SK-N-SH treated with all-trans-retinoic acid at 6 μM for 48 hours (cell line): Measurements from ENCODE around the gene NLRP1.

Experiments
- ARNTL ChIP-seq: fragments of 450-650 bp; formaldehyde crosslinking; IDR thresholded peaks from 2 replicates; pipeline ENCODE4 v1.5.0; 2020; ENCODE audit warnings: low read depth, mild to moderate bottlenecking, moderate library complexity, borderline replicate concordance
- BACH2 ChIP-seq: fragments of 250-450 bp; sonication (Bioruptor Pico); IDR thresholded peaks from 2 replicates; pipeline ENCODE4 v1.9.0; 2021; ENCODE audit warnings: mild to moderate bottlenecking, borderline replicate concordance
- CSRNP3 ChIP-seq: fragments of 250-450 bp; sonication (Bioruptor Pico); IDR thresholded peaks from 2 replicates; pipeline ENCODE4 v1.5.1; 2021; ENCODE audit warnings: mild to moderate bottlenecking, moderate library complexity
- ESRRG ChIP-seq: fragments of 250-450 bp; sonication (Bioruptor Pico); IDR thresholded peaks from 2 replicates; pipeline ENCODE4 v1.6.1; 2021; ENCODE audit warnings: mild to moderate bottlenecking
- OSR1 ChIP-seq: fragments of 250-450 bp; sonication (Bioruptor Pico); IDR thresholded peaks from 2 replicates; pipeline ENCODE4 v1.8.0; 2022; ENCODE audit warnings: moderate library complexity, mild to moderate bottlenecking, inconsistent platforms
- PATZ1 ChIP-seq: fragments of 250-450 bp; sonication (Bioruptor Pico); IDR thresholded peaks from 2 replicates; pipeline ENCODE4 v1.8.0; 2020; ENCODE audit warnings: mild to moderate bottlenecking, moderate library complexity, borderline replicate concordance
- RARB ChIP-seq: fragments of 250-450 bp; sonication (Bioruptor Pico); IDR thresholded peaks from 2 replicates; pipeline ENCODE4 v1.8.0; 2021; ENCODE audit warnings: mild to moderate bottlenecking, moderate library complexity
- SNAI2 ChIP-seq: fragments of 250-450 bp; sonication (Bioruptor Pico); IDR thresholded peaks from 2 replicates; pipeline ENCODE4 v1.5.0; 2020; ENCODE audit warnings: mild to moderate bottlenecking, moderate library complexity
- TCF4 ChIP-seq: fragments of 250-450 bp; sonication (Bioruptor Pico); IDR thresholded peaks from 2 replicates; pipeline ENCODE4 v1.8.0; 2021; ENCODE audit warnings: mild to moderate bottlenecking, moderate library complexity, borderline replicate concordance
- ZFP30 ChIP-seq: fragments of 450-650 bp; formaldehyde crosslinking; IDR thresholded peaks from 2 replicates; pipeline ENCODE4 v1.5.0; 2022; ENCODE audit warnings: mild to moderate bottlenecking, moderate library complexity
- ZNF565 ChIP-seq: fragments of 450-650 bp; formaldehyde crosslinking; conservative IDR thresholded peaks from 2 replicates; pipeline ENCODE4 v1.5.0; 2020; ENCODE audit warnings: low read depth, mild to moderate bottlenecking, moderate library complexity
- ZNF70 ChIP-seq: fragments of 450-650 bp; formaldehyde crosslinking; IDR thresholded peaks from 2 replicates; pipeline ENCODE4 v1.5.0; 2020; ENCODE audit warnings: mild to moderate bottlenecking, moderate library complexity

GRCh38 chr17:5598457-5598856, 14.1 kb upstream of the NLRP1 start:
- TF ChIP-seq ZFP30 (no peak), CSRNP3 (CRISPR knock-in tag) (no peak), ARNTL (no peak), BACH2 (CRISPR knock-in tag) (no peak), PATZ1 (CRISPR knock-in tag) (no peak), ZNF70 (no peak), SNAI2 (no peak), ZNF565 (CRISPR knock-in tag) (no peak), ESRRG (no peak), RARB (CRISPR knock-in tag) (no peak), TCF4 (CRISPR knock-in tag) (no peak), OSR1 (no peak)
